K562 (cell line): ENCODE data around the gene FZD10. TPM values are rescaled to one million over a fixed set of nuclear protein-coding genes. Genes with fewer than 3 reads are reported as not detected.

Experiments
- ATAC-seq: fragments of 200-7000 bp; cut with Tn5 transposase; 3 replicates; pipeline ENCODE4 v1.9.1; 2020; ENCODE audit warnings: moderate library complexity
- BruUV-seq: library from RNA; stranded (reverse); fragments of 400-500 nt; replicated peaks from 2 replicates; lab custom pipeline; 2021; lab: Mats Ljungman, UMichigan
- CTCF ChIA-PET: fragments of 300-600 bp; formaldehyde crosslinking; extraction: SDS; loops from one replicate; lab custom pipeline; 2021; ENCODE audit warnings: low intra/inter-chr PET ratio; lab: Yijun Ruan, JAX
- POLR2A ChIA-PET: fragments of 300-600, 350-650 bp; sonication (Branson Sonifier 250); formaldehyde crosslinking; extraction: SDS; loops from one replicate; lab custom pipeline; 2021; ENCODE audit warnings: antibody characterized with exemption, inconsistent platforms; lab: Yijun Ruan, JAX
- DNase-seq, 4 experiments: peaks; one replicate each; pipeline versions ENCODE4 v3.0.0 to v3.0.0-alpha.2; 2011 to 2018; ENCODE audit warnings: low spot score in 3 of 4, mixed read lengths in 3 of 4; ENCODE audit errors: extremely low read depth in 1 of 4
- FAIRE-seq: peaks from 2 replicates; lab custom pipeline; 2011; peaks lifted over from hg19 to GRCh38; lab: Jason Lieb, UNC
- H2AFZ ChIP-seq: 2 replicates; pipeline ENCODE4 v1.6.0; 2011; ENCODE audit warnings: low read depth, low read length, control low read depth, inconsistent platforms
- H3K27ac ChIP-seq: fragments of 200-600 bp; 3 replicates; pipeline ENCODE4 v1.8.0; 2011; ENCODE audit warnings: low read depth, mild to moderate bottlenecking, control low read depth, inconsistent platforms, low read length, moderate library complexity, mixed read lengths; ENCODE audit errors: extremely low read depth
- H3K27me3 ChIP-seq, 2 experiments: fragments of 300-600 bp in 1 of 2; 2 replicates in 1 of 2; 3 replicates in 1 of 2; pipeline versions ENCODE4 v1.6.0 to v1.8.0; 2011; ENCODE audit warnings: inconsistent platforms in 2 of 2, low read length in 2 of 2, mild to moderate bottlenecking in 1 of 2, mixed read lengths in 1 of 2, moderate library complexity in 1 of 2; ENCODE audit not compliant: control insufficient read depth in 2 of 2, insufficient read depth in 2 of 2
- H3K36me3 ChIP-seq: fragments of 300-600 bp; 3 replicates; pipeline ENCODE4 v1.8.0; 2011; ENCODE audit warnings: mild to moderate bottlenecking, low read length, inconsistent platforms; ENCODE audit not compliant: control insufficient read depth, insufficient read depth
- H3K4me1 ChIP-seq, 2 experiments: fragments of 200-600 bp in 1 of 2; replicated peaks in 1 of 2; 2 replicates in 1 of 2; 3 replicates in 1 of 2; pipeline versions ENCODE4 v1.5.1 to v1.8.0; 2011; ENCODE audit warnings: inconsistent platforms in 2 of 2, low read length in 2 of 2, mild to moderate bottlenecking in 1 of 2, mixed read lengths in 1 of 2, moderate library complexity in 1 of 2; ENCODE audit not compliant: control insufficient read depth in 2 of 2, insufficient read depth in 2 of 2
- H3K4me2 ChIP-seq: 2 replicates; pipeline ENCODE4 v1.6.1; 2011; ENCODE audit warnings: low read length, control low read depth, inconsistent platforms, mixed read lengths; ENCODE audit not compliant: insufficient read depth
- H3K4me3 ChIP-seq: fragments of 200-600 bp; sonication (generic), shearing (Covaris generic); 2 replicates; pipeline ENCODE4 v1.5.1; 2016; ENCODE audit warnings: control low read depth, inconsistent platforms
- H3K79me2 ChIP-seq: fragments of 200-600 bp; 3 replicates; pipeline ENCODE4 v1.8.0; 2011; ENCODE audit warnings: low read length, inconsistent platforms; ENCODE audit not compliant: control insufficient read depth, insufficient read depth
- H3K9ac ChIP-seq, 2 experiments: 2 replicates each; pipeline versions ENCODE4 v1.6.0 to v1.6.1; 2011; ENCODE audit warnings: low read depth in 2 of 2, low read length in 2 of 2, control low read depth in 1 of 2, inconsistent platforms in 1 of 2, mild to moderate bottlenecking in 1 of 2, mixed read lengths in 1 of 2; ENCODE audit not compliant: insufficient read depth in 1 of 2
- H3K9me1 ChIP-seq: one replicate; pipeline ENCODE4 v1.6.0; 2011; ENCODE audit warnings: inconsistent platforms, mild to moderate bottlenecking, low read length, moderate library complexity; ENCODE audit not compliant: control insufficient read depth, insufficient read depth
- H3K9me3 ChIP-seq: replicated peaks from 2 replicates; pipeline ENCODE4 v1.5.1; 2011; ENCODE audit warnings: low read depth, low read length, inconsistent platforms; ENCODE audit not compliant: control insufficient read depth, insufficient read depth
- H4K20me1 ChIP-seq: replicated peaks from 2 replicates; pipeline ENCODE4 v1.6.1; 2011; ENCODE audit warnings: low read length, inconsistent platforms, mixed read lengths; ENCODE audit not compliant: control insufficient read depth, insufficient read depth
- BHLHE40 ChIP-seq: IDR thresholded peaks from 2 replicates; pipeline ENCODE4 v1.6.1; 2011; ENCODE audit warnings: low read length, improper control_type of control experiment
- COPS2 ChIP-seq: fragments of 450-650 bp; conservative IDR thresholded peaks from 2 replicates; pipeline ENCODE4 v1.6.1; 2016; ENCODE audit warnings: mild to moderate bottlenecking, moderate library complexity
- HDAC2 ChIP-seq: fragments of 450-650 bp; IDR thresholded peaks from 2 replicates; pipeline ENCODE4 v1.6.1; 2016; ENCODE audit warnings: mild to moderate bottlenecking
- HMGN3 ChIP-seq: IDR thresholded peaks from 2 replicates; pipeline ENCODE4 v1.6.1; 2011; ENCODE audit warnings: borderline replicate concordance, low read depth, mild to moderate bottlenecking, mixed read lengths, low read length; ENCODE audit not compliant: insufficient read length; ENCODE audit errors: extremely low read depth
- MAFG ChIP-seq: fragments of 450-650 bp; conservative IDR thresholded peaks from 2 replicates; pipeline ENCODE4 v1.6.1; 2016; ENCODE audit warnings: missing genetic modification characterization, missing compliant biosample characterization
- POLR3G ChIP-seq: IDR thresholded peaks from 2 replicates; pipeline ENCODE4 v1.6.1; 2011; ENCODE audit not compliant: insufficient read length, insufficient replicate concordance; ENCODE audit errors: extremely low read depth
- SP1 ChIP-seq: sonication (generic); formaldehyde crosslinking; IDR thresholded peaks from 2 replicates; pipeline ENCODE4 v1.8.1; 2022; ENCODE audit warnings: mild to moderate bottlenecking, missing genetic modification reagents
- ZC3H8 ChIP-seq: fragments of 450-650 bp; IDR thresholded peaks from 2 replicates; pipeline ENCODE4 v1.6.1; 2017
- ZNF121 ChIP-seq: sonication (generic); formaldehyde crosslinking; conservative IDR thresholded peaks from 2 replicates; pipeline ENCODE4 v1.8.0; 2022; ENCODE audit warnings: missing genetic modification reagents
- ZNF311 ChIP-seq: fragments of 250-450 bp; sonication (Bioruptor Pico); IDR thresholded peaks from 2 replicates; pipeline ENCODE4 v1.4.0; 2020; ENCODE audit warnings: mild to moderate bottlenecking, moderate library complexity
- WGBS: fragments of 100-300 bp; shearing (Covaris generic); methylation state at CpG from one replicate; pipeline ENCODE4 v1.1.6; 2016; ENCODE audit warnings: low coverage, mixed read lengths; ENCODE audit not compliant: insufficient coverage; ENCODE audit errors: missing lambda C conversion rate; 5-methylcytosine and 5-hydroxymethylcytosine counted together
- in situ Hi-C: fragments of 300-500 bp; cut with MboI; formaldehyde crosslinking; loops from 4 replicates; pipeline ENCODE4 v1.15.0; 2018; ENCODE audit warnings: inconsistent platforms, mixed read lengths
- intact Hi-C: fragments of 100-400 bp; cut with micrococcal nuclease; formaldehyde crosslinking; loops from 2 replicates; pipeline ENCODE4 v1.14.2; 2022
- polyA plus RNA-seq, 8 experiments: library from polyadenylated mRNA; depleted of rRNA in 4 of 8; stranded (reverse) in 5 of 8; unstranded in 3 of 8; fragments of >200 nt; fragmentation: Nextera tagmentation in 2 of 8; fragmentation: Illumina TruSeq in 1 of 8; extraction: Ambion mirVana in 2 of 8; extraction: Trizol in 1 of 8; gene quantifications; 2 replicates each; pipeline versions ENCODE4 v1.2.1 to v1.2.3, GENCODE V29; 2011 to 2014; ENCODE audit warnings: inconsistent platforms in 1 of 8, missing spikeins in 1 of 8
- total RNA-seq, 7 experiments: library from RNA; depleted of rRNA in 6 of 7; stranded (reverse); fragments of >200 nt in 6 of 7; fragmentation: Illumina TruSeq in 2 of 7; extraction: Trizol in 2 of 7; gene quantifications; 2 replicates each; pipeline versions ENCODE4 v1.2.1 to v1.2.3, GENCODE V29; 2011 to 2021; ENCODE audit warnings: low replicate concordance in 1 of 7
- TF ChIP-seq, protein P1 (sequence below), 3 experiments: IDR thresholded peaks in 2 of 3; conservative IDR thresholded peaks in 1 of 3; 2 replicates each; pipeline ENCODE4 v1.5.1; 2011 to 2012; ENCODE audit warnings: low read length in 3 of 3, mild to moderate bottlenecking in 3 of 3, control low read depth in 2 of 3, improper control_type of control experiment in 1 of 3, inconsistent platforms in 1 of 3, low read depth in 1 of 3, mixed read lengths in 1 of 3, moderate library complexity in 1 of 3; ENCODE audit not compliant: insufficient read depth in 2 of 3
- TF ChIP-seq, protein P2 (sequence below): fragments of 250-450 bp; sonication (Bioruptor Pico); IDR thresholded peaks from 2 replicates; pipeline ENCODE4 v1.4.0; 2020; ENCODE audit warnings: mild to moderate bottlenecking, moderate library complexity

The FZD10 gene
- total and polyA plus RNA-seq, 9 of the 15 experiments (the other 6 are each of a cell fraction or from before 2014, with no cell fraction given), result not detected

DNA sequence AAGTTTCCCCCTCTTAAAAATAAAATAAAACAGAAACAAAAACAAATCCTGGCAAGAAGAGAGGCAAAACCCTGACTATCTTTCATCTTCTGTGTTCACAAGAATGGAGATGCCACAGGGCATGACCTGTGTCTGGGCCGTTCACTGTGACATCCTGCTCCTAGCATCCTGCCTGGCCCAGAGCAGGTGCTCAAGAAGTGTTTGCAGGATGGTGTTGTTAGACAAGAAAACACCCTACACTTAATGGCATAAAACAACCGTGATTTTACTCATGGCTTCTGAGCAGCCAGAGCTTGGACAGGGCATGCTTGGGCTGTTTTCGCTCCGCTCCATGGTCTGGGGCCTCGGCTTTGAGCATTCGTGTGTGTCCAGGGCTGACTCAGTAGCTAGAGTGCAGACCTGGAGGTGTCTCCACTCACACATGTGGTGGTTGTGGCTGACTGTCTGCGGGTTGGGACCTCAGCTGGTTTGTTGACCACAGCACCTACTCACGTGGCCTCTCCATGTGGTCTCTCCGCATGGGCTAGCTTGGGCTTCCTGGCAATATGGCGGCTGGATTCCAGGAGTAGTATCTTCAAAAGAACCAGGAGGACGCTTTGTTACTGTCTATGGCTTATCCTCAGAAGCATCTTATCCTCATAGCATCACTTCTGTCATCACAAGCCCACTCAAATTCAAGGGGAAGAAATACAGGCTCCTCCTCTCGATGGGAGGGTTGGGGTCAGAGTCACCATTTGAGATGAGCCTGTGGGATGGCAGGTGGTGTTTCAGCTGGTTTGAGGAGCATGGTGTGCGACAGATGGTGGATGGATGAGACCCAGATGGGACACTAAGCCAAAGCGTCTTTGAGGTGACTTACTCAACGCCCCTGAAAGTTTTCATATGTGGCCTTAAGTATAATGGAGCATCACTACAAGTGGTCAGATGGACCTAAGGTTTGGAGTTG, 33.2 kb upstream of the FZD10 start:
- H3K9me3 ChIP-seq, result no peaks in the 10 kb centered on the region
- CTCF ChIA-PET, result no interaction called here
- POLR2A ChIA-PET, result no interaction called here
- no peak overlapping the region for H3K4me2 ChIP-seq
- no peak overlapping the region for H2AFZ ChIP-seq
- H3K27me3 ChIP-seq, result peaks cover 0 to 31% of the 10 kb centered on the region in 2 experiments; a peak in 2 of 5 replicates
- no peaks in the 10 kb centered on the region for H3K9me1 ChIP-seq
- H3K79me2 ChIP-seq, result no peaks in the 10 kb centered on the region
- no peaks in the 10 kb centered on the region for H3K36me3 ChIP-seq
- H4K20me1 ChIP-seq, result no peaks in the 10 kb centered on the region
- FAIRE-seq, result no peak
- H3K4me3 ChIP-seq, result no peak overlapping the region
- intact Hi-C loops (no loop called here), in situ Hi-C loops (no loop called here)
- no peak for DNase-seq
- TF ChIP-seq SP1 (CRISPR knock-in tag) (no peak), HDAC2 (no peak), BHLHE40 (no peak), ZC3H8 (no peak), MAFG (tag) (no peak), HMGN3 (no peak), POLR3G (no peak), ZNF121 (CRISPR knock-in tag) (no peak), ZNF311 (CRISPR knock-in tag) (no peak), COPS2 (no peak)
- TF ChIP-seq, protein P1, sequence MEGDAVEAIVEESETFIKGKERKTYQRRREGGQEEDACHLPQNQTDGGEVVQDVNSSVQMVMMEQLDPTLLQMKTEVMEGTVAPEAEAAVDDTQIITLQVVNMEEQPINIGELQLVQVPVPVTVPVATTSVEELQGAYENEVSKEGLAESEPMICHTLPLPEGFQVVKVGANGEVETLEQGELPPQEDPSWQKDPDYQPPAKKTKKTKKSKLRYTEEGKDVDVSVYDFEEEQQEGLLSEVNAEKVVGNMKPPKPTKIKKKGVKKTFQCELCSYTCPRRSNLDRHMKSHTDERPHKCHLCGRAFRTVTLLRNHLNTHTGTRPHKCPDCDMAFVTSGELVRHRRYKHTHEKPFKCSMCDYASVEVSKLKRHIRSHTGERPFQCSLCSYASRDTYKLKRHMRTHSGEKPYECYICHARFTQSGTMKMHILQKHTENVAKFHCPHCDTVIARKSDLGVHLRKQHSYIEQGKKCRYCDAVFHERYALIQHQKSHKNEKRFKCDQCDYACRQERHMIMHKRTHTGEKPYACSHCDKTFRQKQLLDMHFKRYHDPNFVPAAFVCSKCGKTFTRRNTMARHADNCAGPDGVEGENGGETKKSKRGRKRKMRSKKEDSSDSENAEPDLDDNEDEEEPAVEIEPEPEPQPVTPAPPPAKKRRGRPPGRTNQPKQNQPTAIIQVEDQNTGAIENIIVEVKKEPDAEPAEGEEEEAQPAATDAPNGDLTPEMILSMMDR (IDR thresholded peaks at IDR 0.05 in 2 of 3, conservative IDR thresholded peaks at IDR 0.05 in 1 of 3; ENCODE audit: insufficient read depth in 2 of 3, low read depth in 1 of 3, low read length in 3 of 3), result no peak
- TF ChIP-seq, protein P2, sequence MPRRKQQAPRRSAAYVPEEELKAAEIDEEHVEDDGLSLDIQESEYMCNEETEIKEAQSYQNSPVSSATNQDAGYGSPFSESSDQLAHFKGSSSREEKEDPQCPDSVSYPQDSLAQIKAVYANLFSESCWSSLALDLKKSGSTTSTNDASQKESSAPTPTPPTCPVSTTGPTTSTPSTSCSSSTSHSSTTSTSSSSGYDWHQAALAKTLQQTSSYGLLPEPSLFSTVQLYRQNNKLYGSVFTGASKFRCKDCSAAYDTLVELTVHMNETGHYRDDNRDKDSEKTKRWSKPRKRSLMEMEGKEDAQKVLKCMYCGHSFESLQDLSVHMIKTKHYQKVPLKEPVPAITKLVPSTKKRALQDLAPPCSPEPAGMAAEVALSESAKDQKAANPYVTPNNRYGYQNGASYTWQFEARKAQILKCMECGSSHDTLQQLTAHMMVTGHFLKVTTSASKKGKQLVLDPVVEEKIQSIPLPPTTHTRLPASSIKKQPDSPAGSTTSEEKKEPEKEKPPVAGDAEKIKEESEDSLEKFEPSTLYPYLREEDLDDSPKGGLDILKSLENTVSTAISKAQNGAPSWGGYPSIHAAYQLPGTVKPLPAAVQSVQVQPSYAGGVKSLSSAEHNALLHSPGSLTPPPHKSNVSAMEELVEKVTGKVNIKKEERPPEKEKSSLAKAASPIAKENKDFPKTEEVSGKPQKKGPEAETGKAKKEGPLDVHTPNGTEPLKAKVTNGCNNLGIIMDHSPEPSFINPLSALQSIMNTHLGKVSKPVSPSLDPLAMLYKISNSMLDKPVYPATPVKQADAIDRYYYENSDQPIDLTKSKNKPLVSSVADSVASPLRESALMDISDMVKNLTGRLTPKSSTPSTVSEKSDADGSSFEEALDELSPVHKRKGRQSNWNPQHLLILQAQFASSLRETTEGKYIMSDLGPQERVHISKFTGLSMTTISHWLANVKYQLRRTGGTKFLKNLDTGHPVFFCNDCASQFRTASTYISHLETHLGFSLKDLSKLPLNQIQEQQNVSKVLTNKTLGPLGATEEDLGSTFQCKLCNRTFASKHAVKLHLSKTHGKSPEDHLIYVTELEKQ (CRISPR knock-in tag), result no peak
- TF ChIP-seq, all 486 proteins: peak for 0
- no peak for ATAC-seq
- no TSS peak for BruUV-seq
- H3K4me1 ChIP-seq, result no peaks in the 10 kb centered on the region
- WGBS, result 2% methylated on average over 15 of the region's 15 CpGs
- no peak overlapping the region for H3K27ac ChIP-seq
- H3K9ac ChIP-seq, result no peak overlapping the region
